ENCODE data around the gene C1S.

DNA sequence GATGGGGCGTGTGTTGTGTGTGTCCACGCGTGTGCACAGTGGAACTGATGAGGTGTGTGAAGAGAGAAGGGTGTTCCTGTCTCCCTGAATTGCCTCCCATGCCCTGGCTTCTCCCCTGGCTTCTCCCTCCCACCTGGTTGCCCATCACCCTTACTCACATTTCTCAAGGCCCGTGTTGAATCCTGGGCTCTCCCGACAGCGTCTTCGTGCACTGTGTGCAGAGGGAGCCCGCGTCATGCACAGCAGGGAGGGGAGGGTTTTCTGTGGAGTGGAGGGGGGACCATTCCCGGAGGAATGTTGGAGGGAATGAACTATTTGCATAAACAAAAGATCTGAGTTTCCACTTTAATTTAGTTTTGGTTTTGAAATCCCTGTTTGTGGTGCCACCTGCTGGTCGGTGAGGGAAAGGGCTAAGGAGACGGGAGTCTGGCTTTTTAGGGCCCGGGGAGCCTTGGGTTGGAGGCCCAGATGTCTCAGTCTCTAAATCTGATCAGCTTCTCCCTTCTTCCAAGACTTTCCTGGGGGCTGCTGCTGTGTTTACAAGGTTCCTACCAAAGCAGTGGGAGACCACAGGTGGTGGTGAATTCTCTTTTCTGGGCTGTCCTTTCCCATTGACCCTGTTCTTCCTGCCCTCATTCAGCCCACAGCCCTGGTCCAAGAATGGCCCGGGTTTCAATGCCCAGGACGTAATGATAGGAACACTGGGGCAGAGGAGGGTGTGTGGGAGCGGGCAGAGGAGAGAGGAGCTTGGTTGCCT lies 31.9 kb downstream of the C1S start, which contains the start of gene C1R:
- TF ChIP-seq, protein P1, sequence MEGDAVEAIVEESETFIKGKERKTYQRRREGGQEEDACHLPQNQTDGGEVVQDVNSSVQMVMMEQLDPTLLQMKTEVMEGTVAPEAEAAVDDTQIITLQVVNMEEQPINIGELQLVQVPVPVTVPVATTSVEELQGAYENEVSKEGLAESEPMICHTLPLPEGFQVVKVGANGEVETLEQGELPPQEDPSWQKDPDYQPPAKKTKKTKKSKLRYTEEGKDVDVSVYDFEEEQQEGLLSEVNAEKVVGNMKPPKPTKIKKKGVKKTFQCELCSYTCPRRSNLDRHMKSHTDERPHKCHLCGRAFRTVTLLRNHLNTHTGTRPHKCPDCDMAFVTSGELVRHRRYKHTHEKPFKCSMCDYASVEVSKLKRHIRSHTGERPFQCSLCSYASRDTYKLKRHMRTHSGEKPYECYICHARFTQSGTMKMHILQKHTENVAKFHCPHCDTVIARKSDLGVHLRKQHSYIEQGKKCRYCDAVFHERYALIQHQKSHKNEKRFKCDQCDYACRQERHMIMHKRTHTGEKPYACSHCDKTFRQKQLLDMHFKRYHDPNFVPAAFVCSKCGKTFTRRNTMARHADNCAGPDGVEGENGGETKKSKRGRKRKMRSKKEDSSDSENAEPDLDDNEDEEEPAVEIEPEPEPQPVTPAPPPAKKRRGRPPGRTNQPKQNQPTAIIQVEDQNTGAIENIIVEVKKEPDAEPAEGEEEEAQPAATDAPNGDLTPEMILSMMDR (IDR thresholded peaks at IDR 0.05), result peak; percentile 81 to 93 (median 86)
- peak; percentile 25 to 37 for TF ChIP-seq POLR2A (IDR thresholded peaks at IDR 0.05)

All from adrenal gland (tissue), 5 donors.